NCI-H2081 treated with DMSO at 0.1 percent for 48 hours (cell line): ENCODE results near the gene ATP8B1.

Experiments
- DNase-seq: peaks from one replicate; lab custom pipeline; 2025; lab: John Stamatoyannopoulos, UW

The ATP8B1 gene

DNA sequence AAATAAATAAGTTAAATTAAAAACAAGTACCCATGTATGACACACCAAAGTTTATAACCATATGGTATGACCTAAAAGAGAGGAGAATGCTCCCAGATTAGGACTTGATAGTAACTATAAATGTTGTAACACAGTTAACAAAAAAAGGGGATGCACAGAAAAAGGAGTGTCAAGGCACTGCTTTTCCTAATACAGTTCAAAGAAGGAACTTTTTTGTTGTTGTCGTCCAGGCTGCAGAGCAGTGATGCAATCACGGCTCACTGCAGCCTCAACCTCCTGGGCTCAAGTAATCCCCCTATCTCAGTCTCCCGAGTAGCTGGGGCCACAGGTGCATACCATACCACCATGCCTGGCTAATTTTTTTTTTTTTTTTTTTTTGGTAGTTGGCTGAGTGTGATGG is 184.2 kb downstream of the ATP8B1 start:
- no peak for DNase-seq

DNA sequence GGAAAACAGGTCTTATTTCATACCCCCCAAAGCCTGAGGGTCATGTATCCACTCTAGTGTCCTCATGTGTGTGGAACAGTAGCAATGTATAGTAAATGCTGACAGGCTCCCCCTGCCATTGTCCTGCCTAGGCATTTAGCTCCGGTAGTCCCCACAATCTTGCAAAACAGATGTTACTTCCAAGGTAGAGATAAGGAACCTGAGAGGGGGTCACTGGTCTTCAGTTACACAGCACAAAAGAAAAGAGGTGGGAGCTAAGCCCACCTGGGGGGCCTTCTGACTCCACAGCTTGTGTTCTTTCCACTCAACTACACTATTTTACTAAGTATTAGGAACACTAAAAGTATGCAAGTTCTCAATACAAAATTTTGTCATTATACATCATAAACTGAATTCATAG is 199.2 kb downstream of the ATP8B1 start:
- DNase-seq = no peak
